Measurements from ENCODE around the gene ARHGAP10. TPM values are rescaled to one million over a fixed set of nuclear protein-coding genes. Genes with fewer than 3 reads are reported as not detected.

Gene ARHGAP10
- total RNA-seq, 1 experiment from 2014 or later = 6.1 TPM

DNA sequence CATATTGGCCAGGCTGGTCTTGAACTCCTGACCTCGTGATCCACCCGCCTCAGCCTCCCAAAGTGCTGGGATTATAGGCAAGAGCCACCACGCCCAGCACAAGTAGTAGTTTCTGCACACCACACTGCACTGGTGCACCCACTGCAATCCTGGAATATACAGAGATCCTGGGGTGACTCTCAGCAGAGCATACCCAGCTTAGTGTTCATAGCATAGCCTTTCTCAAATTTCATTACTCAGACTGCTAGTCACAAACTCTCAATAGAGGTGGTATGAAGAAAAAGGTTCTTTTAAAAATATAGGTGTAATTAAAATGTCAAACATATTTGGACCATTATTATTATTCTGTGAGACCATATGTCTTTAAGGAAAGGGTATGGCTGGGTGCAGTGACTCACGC, 6.2 kb upstream of the ARHGAP10 start:
- DNase-seq = no peak
- BruUV-seq (replicated peaks) = no TSS peak

DNA sequence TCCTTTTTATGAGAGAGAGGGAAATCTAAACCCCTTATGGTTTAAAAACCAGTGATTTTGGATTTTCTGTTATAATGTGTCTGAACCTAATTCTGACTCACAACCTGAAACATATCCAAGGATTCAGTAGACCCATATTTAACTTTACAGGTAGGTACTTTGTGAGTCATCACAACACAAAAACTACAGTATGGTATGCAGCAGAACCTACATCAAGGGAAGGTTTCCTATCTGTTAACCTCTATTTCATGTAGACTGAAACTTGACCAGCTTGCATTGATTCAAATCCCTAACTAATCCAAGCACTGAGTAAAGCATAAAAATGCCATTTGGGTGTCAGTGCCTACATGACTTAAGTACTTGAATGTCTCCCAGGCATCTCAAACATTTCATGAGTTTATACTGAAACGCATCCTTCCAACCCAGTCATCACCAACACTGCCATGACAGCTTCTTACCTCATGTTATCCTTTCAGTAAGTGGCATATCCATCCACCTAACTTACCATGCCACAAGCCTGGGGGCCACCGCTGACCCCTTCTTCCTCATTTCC, 4.3 kb upstream of the ARHGAP10 start:
- peaks cover 13% of the 10 kb centered on the region for H3K36me3 Mint-ChIP-seq (ENCODE audit: insufficient read depth, unreplicated experiment)
- no peak overlapping the region for H3K27ac Mint-ChIP-seq (ENCODE audit: unreplicated experiment)
- no peaks in the 10 kb centered on the region for H3K27me3 Mint-ChIP-seq (ENCODE audit: unreplicated experiment)
- no peaks in the 10 kb centered on the region for H3K9me3 Mint-ChIP-seq (ENCODE audit: low read depth, unreplicated experiment)
- BruUV-seq (replicated peaks) = no TSS peak
- H3K4me1 Mint-ChIP-seq (ENCODE audit: low read depth, unreplicated experiment) = no peaks in the 10 kb centered on the region
- no peak overlapping the region for H3K4me3 Mint-ChIP-seq (ENCODE audit: low read depth, unreplicated experiment)
- no peak for DNase-seq
- intact Hi-C loops (cut with micrococcal nuclease; ENCODE audit: unreplicated experiment) = no loop called here
- TF ChIP-seq, protein P1, sequence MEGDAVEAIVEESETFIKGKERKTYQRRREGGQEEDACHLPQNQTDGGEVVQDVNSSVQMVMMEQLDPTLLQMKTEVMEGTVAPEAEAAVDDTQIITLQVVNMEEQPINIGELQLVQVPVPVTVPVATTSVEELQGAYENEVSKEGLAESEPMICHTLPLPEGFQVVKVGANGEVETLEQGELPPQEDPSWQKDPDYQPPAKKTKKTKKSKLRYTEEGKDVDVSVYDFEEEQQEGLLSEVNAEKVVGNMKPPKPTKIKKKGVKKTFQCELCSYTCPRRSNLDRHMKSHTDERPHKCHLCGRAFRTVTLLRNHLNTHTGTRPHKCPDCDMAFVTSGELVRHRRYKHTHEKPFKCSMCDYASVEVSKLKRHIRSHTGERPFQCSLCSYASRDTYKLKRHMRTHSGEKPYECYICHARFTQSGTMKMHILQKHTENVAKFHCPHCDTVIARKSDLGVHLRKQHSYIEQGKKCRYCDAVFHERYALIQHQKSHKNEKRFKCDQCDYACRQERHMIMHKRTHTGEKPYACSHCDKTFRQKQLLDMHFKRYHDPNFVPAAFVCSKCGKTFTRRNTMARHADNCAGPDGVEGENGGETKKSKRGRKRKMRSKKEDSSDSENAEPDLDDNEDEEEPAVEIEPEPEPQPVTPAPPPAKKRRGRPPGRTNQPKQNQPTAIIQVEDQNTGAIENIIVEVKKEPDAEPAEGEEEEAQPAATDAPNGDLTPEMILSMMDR (IDR thresholded peaks at IDR 0.05; ENCODE audit: unreplicated experiment) = no peak
- CTCF ChIA-PET = no interaction called here

More for the DNA sequence above, 6.2 kb upstream of the ARHGAP10 start:
- H3K27ac Mint-ChIP-seq (ENCODE audit: unreplicated experiment) = no peak overlapping the region
- no peaks in the 10 kb centered on the region for H3K4me1 Mint-ChIP-seq (ENCODE audit: low read depth, unreplicated experiment)
- no peaks in the 10 kb centered on the region for H3K9me3 Mint-ChIP-seq (ENCODE audit: low read depth, unreplicated experiment)
- CTCF ChIA-PET = no interaction called here
- TF ChIP-seq, protein P1 (IDR thresholded peaks at IDR 0.05; ENCODE audit: unreplicated experiment) = no peak
- intact Hi-C loops (cut with micrococcal nuclease; ENCODE audit: unreplicated experiment) = no loop called here
- no peak overlapping the region for H3K4me3 Mint-ChIP-seq (ENCODE audit: low read depth, unreplicated experiment)
- no peaks in the 10 kb centered on the region for H3K27me3 Mint-ChIP-seq (ENCODE audit: unreplicated experiment)
- no peaks in the 10 kb centered on the region for H3K36me3 Mint-ChIP-seq (ENCODE audit: insufficient read depth, unreplicated experiment)

DNA sequence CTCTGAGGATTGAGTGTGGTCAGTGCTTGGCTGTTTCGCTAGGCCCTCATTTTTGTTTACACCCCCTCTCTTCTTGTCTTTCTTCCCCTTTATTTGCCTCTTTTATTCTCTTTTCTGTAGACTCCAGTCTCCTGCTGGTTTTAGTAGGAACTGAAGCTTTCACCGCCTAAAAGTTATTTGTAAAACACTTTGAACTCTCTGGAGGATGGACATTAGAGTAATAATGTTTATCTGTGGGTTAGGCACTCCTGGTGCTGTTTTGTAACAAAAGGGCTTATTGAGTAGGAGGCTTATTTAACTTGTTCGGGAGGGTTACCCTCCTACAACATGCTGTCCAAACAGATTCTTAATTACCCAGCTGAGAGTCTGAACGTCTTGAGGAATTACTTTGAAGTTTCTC, 1.6 kb upstream of the ARHGAP10 start:
- no peak overlapping the region for H3K4me3 Mint-ChIP-seq (ENCODE audit: low read depth, unreplicated experiment)
- H3K36me3 Mint-ChIP-seq (ENCODE audit: insufficient read depth, unreplicated experiment) = peaks cover 19% of the 10 kb centered on the region
- BruUV-seq (replicated peaks) = no TSS peak
- no peaks in the 10 kb centered on the region for H3K27me3 Mint-ChIP-seq (ENCODE audit: unreplicated experiment)
- TF ChIP-seq, protein P1 (IDR thresholded peaks at IDR 0.05; ENCODE audit: unreplicated experiment) = no peak
- intact Hi-C loops (cut with micrococcal nuclease; ENCODE audit: unreplicated experiment) = loop anchor here (5.0 kb wide), 1 partner anchor 62 kb away; no protein-coding TSS in a partner anchor
- no peak overlapping the region for H3K27ac Mint-ChIP-seq (ENCODE audit: unreplicated experiment)
- CTCF ChIA-PET = no interaction called here
- H3K4me1 Mint-ChIP-seq (ENCODE audit: low read depth, unreplicated experiment) = peaks cover 21% of the 10 kb centered on the region
- H3K9me3 Mint-ChIP-seq (ENCODE audit: low read depth, unreplicated experiment) = no peaks in the 10 kb centered on the region
- DNase-seq = no peak

DNA sequence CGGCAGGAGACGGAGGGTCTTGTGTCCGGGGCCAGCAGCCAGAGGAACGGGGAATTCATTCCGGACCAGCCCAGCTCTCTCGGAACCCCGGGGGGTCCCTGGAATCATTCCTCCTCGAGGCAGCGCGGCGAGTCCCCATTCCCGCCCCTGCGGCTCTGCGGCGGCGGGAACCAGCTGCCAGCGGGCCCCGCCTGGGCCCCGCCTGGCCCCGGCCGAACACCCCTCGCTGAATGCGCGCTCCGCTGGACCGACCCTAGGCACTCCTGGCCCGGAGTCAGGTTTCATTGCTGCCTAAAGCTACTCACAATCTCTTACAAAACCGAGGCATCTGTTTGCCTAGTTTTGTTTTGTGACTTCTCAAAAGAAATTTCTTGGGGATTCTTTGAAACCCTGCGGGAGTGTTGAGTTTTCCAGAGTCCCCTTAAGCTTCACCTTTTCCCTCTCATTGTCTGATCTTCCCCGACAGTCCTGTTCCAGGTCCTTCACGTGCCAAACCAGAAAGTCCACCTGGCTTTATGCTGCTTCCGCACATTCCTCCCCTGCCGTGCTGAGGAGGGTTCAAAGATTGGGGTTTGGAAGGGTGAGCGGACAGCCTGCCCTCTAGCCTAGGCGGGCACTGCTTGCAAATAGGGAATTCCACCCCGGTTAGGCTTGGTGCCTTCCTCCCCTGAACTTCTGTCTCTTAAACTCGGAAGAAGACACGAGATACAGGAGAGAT, 789 bp downstream of the ARHGAP10 start:
- Mint-ChIP-seq H3K4me1 (ENCODE audit: low read depth, unreplicated experiment) (peaks cover 32% of the 10 kb centered on the region), H3K4me3 (ENCODE audit: low read depth, unreplicated experiment) (peak overlapping the region; percentile 74), H3K27me3 (ENCODE audit: unreplicated experiment) (no peaks in the 10 kb centered on the region), H3K36me3 (ENCODE audit: insufficient read depth, unreplicated experiment) (peaks cover 19% of the 10 kb centered on the region), H3K27ac (ENCODE audit: unreplicated experiment) (peak overlapping the region; percentile 68), H3K9me3 (ENCODE audit: low read depth, unreplicated experiment) (no peaks in the 10 kb centered on the region)
- intact Hi-C loops (cut with micrococcal nuclease; ENCODE audit: unreplicated experiment) = loop anchor here (5.0 kb wide), 1 partner anchor 60 kb away; no protein-coding TSS in a partner anchor
- TF ChIP-seq, protein P1 (IDR thresholded peaks at IDR 0.05; ENCODE audit: unreplicated experiment) = no peak
- DNase-seq = peak; percentile 24
- BruUV-seq (replicated peaks) = no TSS peak
- CTCF ChIA-PET = interaction anchor here (1.0 to 1.6 kb wide), 2 partner anchors 134 to 214 kb away, joined by 3 to 7 read pairs; no protein-coding TSS in a partner anchor

All from Calu3 (cell line).